ENCODE results near the gene BTBD6.

- TF ChIP-seq, protein P1, sequence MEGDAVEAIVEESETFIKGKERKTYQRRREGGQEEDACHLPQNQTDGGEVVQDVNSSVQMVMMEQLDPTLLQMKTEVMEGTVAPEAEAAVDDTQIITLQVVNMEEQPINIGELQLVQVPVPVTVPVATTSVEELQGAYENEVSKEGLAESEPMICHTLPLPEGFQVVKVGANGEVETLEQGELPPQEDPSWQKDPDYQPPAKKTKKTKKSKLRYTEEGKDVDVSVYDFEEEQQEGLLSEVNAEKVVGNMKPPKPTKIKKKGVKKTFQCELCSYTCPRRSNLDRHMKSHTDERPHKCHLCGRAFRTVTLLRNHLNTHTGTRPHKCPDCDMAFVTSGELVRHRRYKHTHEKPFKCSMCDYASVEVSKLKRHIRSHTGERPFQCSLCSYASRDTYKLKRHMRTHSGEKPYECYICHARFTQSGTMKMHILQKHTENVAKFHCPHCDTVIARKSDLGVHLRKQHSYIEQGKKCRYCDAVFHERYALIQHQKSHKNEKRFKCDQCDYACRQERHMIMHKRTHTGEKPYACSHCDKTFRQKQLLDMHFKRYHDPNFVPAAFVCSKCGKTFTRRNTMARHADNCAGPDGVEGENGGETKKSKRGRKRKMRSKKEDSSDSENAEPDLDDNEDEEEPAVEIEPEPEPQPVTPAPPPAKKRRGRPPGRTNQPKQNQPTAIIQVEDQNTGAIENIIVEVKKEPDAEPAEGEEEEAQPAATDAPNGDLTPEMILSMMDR (IDR thresholded peaks at IDR 0.05; ENCODE audit: insufficient read depth, low read length, poor library complexity, severe bottlenecking): no peak
- no peak for TF ChIP-seq EZH2phosphoT487 (conservative IDR thresholded peaks at IDR 0.05; ENCODE audit: low read length)
Observed at GRCh38 chr14:105299654-105300541, 51.6 kb downstream of the BTBD6 start.

All from SU-DHL-6 (cell line).